Measurements from ENCODE around the gene BMI1.

The BMI1 gene

DNA sequence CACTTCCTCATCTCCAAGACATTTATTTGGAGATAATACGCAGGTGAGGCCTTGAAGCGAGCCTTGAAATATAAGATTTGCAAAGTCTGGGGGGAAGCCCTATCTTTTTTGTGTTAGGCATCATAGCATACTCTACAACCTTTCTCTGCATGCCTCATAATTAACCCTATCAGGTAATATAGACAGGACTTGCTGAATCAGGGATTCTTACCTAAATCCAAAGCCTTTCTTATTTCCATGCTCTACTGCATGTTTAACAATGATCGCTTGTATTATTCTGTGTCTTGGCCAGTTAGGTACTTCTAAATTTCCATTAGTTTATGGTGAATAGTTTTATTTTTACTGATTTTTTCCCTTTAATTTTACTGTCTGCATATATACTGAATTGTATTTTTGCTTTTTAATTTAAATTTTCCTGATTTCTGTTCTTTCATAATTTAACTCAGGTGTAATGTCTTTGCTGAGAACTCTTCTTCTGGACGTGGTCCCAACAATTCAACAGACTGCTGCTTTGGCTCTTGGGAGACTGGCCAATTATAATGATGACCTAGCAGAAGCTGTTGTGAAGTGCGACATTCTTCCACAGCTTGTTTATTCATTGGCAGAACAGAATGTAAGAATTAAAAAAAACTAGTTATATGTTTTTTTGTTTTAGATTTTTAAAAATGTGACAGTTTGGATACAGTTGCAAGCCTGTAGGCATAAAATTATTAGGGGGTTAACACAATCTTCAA lies 43.7 kb downstream of the BMI1 start:
- TF ChIP-seq, protein P1, sequence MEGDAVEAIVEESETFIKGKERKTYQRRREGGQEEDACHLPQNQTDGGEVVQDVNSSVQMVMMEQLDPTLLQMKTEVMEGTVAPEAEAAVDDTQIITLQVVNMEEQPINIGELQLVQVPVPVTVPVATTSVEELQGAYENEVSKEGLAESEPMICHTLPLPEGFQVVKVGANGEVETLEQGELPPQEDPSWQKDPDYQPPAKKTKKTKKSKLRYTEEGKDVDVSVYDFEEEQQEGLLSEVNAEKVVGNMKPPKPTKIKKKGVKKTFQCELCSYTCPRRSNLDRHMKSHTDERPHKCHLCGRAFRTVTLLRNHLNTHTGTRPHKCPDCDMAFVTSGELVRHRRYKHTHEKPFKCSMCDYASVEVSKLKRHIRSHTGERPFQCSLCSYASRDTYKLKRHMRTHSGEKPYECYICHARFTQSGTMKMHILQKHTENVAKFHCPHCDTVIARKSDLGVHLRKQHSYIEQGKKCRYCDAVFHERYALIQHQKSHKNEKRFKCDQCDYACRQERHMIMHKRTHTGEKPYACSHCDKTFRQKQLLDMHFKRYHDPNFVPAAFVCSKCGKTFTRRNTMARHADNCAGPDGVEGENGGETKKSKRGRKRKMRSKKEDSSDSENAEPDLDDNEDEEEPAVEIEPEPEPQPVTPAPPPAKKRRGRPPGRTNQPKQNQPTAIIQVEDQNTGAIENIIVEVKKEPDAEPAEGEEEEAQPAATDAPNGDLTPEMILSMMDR (IDR thresholded peaks at IDR 0.05): no peak
- no peak for TF ChIP-seq ZFX (IDR thresholded peaks at IDR 0.05; ENCODE audit: borderline replicate concordance)

DNA sequence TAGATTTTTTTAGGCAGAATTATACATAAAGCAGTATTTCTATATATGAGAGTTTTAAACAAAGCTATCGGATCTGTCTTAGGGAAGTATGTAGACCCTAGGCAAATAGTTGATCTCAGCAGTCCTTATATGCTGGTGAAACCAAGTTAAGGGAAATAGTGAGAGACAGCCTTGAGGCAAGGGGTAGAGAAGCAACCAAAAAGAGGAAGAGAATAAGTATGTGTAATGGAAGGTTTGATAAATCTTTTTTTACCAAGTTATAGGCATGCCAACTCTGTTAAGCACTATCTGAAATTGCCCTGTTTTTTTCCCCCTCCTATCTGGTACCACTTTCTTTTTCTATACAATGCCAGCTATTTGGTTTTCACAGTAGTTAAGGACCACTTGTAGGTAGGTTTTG lies 44.3 kb downstream of the BMI1 start:
- TF ChIP-seq, protein P1 (IDR thresholded peaks at IDR 0.05): no peak
- no peak for TF ChIP-seq ZFX (IDR thresholded peaks at IDR 0.05; ENCODE audit: borderline replicate concordance)
- H3K27ac ChIP-seq: no peak overlapping the region

More for the DNA sequence above, 43.7 kb downstream of the BMI1 start:
- H3K27ac ChIP-seq: no peak overlapping the region

DNA sequence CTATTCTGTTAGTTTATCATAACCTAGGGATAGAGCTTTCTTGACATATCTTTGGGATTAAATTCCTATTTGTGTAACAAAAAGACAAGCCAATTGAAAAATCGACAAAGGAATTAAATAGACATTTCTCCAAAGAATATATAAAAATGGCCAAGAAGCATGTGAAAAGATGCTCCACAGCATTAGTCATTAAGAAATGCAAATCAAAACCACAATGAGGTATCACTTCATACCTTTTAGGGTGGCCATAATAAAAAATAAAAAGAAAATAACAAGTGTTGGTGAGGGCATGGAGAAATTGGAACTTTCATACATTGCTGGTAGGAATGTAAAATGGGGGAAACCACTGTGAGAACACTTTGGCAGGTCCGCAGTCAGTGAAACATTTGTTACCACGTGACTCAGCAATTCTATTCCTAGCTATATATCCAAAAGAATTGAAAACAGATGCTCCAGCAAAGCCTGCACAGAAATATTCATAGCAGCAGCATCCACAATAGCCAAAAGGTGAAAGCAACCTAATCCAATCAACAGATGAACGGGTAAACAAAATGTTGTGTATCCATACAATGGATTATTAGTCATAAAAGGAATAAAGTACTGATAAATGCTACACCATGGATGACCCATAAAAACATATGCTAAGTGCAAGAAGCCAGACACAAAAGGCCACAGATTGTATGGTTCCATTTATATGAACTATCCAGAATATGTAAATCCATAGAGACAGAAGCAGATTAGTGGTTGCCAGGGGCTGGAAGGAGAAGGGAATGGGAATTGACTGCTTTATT lies 44.9 kb downstream of the BMI1 start:
- TF ChIP-seq, protein P1 (IDR thresholded peaks at IDR 0.05): no peak
- no peak for TF ChIP-seq ZFX (IDR thresholded peaks at IDR 0.05; ENCODE audit: borderline replicate concordance)
- no peak overlapping the region for H3K27ac ChIP-seq

DNA sequence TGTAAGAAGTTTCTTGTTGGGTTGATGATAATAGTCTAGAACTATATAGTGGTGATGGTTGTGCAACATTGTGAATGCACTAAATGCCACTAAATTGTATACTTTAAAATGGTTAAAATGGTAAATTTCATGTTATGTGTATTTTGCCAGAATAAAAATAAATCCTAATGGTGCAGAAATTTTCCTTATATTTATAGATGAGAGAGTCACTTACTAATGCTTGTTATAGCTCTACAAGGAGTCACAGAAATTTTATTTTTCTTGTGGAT lies 45.5 kb downstream of the BMI1 start:
- TF ChIP-seq ZFX (IDR thresholded peaks at IDR 0.05; ENCODE audit: borderline replicate concordance): no peak
- TF ChIP-seq, protein P1 (IDR thresholded peaks at IDR 0.05): no peak
- H3K27ac ChIP-seq: no peak overlapping the region

GRCh38 chr10:22366771-22367170 lies 45.9 kb downstream of the BMI1 start:
- no peak overlapping the region for H3K27ac ChIP-seq
- TF ChIP-seq ZFX (IDR thresholded peaks at IDR 0.05; ENCODE audit: borderline replicate concordance): no peak
- TF ChIP-seq, protein P1 (IDR thresholded peaks at IDR 0.05): no peak

DNA sequence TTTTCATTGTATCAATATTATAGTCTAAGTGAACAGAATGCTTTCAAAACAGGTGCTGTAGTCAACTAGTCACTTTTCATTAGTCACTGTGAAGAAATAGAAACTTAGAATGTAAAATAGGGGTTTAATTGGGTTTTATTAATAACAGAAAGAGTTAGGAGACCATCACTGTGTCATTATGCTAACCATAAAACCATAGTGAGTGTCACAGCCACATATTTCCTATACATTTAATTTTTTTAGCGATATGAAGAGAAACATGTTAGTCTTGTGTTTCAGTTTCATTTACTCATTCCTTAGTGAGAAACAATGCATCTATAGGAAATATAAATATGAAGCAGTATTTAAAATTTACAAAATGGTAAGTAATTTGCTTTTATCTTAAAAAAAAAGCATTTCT lies 46.6 kb downstream of the BMI1 start:
- H3K27ac ChIP-seq: no peak overlapping the region
- TF ChIP-seq, protein P1 (IDR thresholded peaks at IDR 0.05): no peak
- no peak for TF ChIP-seq ZFX (IDR thresholded peaks at IDR 0.05; ENCODE audit: borderline replicate concordance)

- H3K27ac ChIP-seq: no peak overlapping the region
- TF ChIP-seq, protein P1 (IDR thresholded peaks at IDR 0.05): no peak
- no peak for TF ChIP-seq ZFX (IDR thresholded peaks at IDR 0.05; ENCODE audit: borderline replicate concordance)
These were observed 47.5 kb downstream of the BMI1 start for GRCh38 chr10:22368402-22368801.
